Measurements from ENCODE around the gene DUS1L.

DNA sequence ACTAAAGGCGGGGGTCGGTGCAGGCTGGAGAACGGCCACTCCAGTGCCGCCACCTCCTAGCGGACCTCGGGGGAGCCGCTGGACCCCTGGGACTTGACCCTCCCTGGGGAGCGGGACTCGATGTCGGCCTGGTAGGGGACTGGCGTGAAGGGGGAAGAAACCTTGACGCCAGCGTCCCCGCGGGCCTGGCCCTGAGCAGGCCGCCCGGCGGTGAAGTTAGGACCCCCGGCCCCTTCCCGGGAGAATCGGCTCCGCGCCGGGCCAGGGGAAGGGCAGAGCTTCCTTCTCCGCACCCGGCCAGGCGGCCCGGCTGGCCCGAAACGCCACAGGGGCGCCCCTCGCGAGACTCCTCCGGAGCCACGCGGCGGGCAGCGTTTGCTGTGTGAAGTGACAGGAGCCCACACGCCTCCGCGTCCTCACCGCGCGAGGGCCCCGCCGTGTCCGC, 389 bp downstream of the DUS1L start:
- TF ChIP-seq, protein P1, sequence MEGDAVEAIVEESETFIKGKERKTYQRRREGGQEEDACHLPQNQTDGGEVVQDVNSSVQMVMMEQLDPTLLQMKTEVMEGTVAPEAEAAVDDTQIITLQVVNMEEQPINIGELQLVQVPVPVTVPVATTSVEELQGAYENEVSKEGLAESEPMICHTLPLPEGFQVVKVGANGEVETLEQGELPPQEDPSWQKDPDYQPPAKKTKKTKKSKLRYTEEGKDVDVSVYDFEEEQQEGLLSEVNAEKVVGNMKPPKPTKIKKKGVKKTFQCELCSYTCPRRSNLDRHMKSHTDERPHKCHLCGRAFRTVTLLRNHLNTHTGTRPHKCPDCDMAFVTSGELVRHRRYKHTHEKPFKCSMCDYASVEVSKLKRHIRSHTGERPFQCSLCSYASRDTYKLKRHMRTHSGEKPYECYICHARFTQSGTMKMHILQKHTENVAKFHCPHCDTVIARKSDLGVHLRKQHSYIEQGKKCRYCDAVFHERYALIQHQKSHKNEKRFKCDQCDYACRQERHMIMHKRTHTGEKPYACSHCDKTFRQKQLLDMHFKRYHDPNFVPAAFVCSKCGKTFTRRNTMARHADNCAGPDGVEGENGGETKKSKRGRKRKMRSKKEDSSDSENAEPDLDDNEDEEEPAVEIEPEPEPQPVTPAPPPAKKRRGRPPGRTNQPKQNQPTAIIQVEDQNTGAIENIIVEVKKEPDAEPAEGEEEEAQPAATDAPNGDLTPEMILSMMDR (IDR thresholded peaks at IDR 0.05): no peak
- TF ChIP-seq EZH2 (IDR thresholded peaks at IDR 0.05; ENCODE audit: borderline replicate concordance, insufficient read depth, low read depth, low read length, poor library complexity, severe bottlenecking): no peak
